Measurements from ENCODE around the gene FKBP6.
"Not testable (repeated sequence)": the region's sequence is repeated elsewhere in the genome, so short reads cannot be mapped to it uniquely, and the experiment has no call there.

Gene FKBP6

DNA sequence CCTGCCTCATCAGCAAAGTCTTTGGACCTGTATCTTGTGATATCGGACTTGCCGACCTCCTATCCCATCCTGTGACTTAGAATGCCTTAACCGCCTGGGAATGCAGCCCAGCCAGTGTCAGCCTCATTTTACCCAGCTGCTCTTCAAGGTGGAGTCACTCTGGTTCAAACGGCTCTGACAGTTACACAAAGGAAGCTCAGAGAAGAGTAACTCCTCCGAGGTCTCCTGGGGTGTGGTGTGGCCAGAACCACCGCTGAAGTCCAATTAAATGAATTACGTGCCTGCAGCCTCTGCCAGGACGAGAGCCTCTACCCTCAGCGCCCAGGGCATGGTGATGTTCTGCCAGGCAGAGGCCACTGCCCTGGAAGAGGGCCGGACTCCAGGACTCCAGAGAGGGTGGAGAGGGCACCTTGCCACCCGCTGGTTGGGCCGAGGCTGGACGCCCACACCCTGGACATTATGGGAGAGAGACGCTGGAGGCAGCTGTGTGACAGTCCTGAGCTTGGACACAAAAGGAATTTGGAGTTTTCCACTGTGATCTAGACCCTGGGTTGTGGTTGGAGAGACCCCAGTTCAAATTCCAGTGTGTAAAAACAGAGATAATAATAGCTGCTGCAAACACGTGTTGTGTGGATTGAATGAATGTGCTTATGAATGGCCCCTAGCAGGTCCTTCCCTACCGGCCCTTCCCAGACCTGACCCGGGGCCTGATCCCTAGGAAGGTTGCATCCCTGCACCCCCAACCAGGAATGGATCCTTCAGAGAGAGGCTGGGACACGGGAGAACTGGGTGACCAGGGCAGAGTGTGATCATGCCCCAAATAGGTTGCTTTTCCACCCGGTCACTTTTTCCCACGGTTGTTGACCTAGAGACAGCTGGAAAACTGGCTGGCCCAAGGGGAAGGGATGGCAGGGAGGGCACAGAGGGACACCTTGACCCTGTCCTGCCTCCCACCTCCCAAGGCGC, 67.9 kb downstream of the FKBP6 start:
- DNase-seq: no peak

DNA sequence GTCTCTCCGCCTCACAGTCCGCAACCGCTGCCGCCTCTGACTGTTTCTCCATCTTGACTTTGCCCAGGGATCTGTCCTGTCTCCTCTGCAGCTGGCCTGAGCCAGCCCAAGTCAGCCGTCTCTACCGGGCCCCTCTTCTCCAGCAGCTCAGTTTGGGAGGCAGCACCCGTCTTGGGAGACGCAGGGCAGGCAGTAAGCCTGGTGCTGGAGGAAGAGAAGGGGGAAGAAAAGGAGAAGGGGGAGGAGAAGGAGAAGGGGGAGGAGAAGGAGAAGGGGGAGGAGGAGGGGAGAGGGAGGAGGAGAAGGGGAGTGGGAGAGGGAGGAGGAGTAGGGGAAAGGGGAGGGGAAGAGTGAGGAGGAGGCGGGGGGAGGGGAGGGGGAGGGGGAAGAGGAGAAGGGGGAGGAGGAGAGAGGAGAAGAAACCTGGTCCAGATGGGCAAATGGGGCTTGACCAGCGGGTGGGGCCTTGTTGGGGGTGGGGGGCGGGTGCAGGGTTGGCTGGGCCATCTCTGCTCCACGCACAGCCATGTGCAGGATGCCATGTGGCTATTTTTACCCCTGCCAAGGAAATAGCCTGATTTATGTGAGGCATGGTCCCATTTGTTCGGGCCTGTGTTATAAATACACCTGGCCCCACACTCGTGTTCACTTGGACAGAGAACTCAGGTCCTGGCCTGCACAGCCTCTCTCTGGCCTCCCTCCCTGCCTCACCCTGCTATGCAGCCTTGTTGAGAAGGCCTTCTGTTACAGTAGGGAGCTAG, 69.7 kb downstream of the FKBP6 start:
- no peak for DNase-seq

DNA sequence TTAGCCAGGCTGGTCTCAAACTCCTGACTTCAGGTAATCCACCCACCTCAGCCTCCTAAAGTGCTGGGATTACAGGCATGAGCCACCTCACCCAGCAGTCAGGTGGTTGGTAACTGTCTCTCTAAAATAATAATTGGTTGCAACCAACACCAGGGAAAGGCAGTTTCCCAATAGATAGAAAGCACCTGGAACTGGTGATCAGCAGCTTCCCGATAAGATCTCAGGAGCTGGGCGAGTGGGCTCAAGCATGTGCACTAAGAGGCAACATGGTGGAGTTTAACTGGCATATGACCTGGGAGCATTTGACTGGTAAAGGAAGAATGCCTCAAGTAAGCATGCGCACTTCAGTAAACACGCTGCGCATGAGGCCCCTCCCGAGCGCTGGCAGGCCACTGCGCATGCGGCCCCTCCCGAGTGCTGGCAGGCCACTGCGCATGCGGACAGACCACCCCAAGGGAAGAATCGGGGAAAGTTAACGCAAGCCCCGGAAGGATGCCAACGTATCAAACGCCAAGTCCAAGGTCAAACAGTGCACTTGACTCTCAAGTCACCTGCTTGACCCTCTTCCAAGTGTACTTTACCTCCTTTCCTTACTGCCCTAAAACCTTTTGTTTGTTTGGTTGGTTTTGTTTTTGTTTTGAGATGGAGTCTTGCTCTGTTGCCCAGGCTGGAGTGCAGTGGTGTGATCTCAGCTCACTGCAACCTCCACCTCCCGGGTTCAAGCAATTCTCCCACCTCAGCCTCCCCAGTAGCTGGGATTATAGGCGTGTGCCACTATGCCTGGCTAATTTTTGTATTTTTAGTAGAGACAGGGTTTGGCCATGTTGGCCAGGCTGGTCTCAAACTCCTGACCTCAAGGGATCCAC, 71.5 kb downstream of the FKBP6 start:
- DNase-seq: peak; percentile 79

DNA sequence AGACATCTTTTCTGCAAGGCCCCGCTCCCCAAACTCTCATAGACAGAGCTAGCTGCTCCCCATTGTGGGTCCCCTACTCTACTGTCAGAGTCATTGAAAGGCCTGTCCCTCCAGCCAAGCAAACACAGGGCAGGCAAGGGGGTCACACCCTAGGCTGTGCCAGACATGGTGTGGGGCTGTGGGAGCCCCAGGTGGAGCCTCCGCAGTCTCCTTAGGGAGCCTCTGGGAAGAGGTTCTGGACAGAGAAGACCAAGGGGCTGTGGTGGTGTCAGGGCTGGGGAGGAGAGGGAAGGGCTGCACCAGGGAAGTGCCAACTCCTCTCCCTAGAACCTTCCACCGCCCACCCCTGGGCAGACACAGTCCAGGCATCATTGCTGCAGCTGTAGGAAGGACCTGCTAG, 76.9 kb downstream of the FKBP6 start:
- not testable (repeated sequence) for DNase-seq

Measured in activated CD4-positive, alpha-beta T cell treated with anti-CD3 and anti-CD28 coated beads for 48 hours (primary cell).